ENCODE measurements around the gene RAB3A.
A peak's percentile ranks its signal among the peaks of the same experiment; 100 is the strongest.

Gene RAB3A

DNA sequence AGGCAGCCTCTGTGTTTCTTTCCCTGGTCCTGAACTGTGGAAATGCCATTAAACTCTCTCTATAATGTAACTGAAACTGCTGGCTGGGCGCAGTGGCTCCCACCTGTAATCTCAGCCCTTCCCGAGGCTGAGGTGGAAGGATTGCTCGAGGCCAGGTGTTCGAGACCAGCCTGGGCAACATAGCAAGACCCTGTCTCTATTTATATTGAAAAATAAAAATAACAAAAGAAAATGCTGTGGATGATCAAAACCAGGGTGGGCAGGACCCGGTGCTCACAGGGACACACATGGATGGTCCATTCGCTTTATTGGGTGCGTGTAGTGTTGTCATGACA, 7.4 kb downstream of the RAB3A start:
- DNase-seq, result no peak

DNA sequence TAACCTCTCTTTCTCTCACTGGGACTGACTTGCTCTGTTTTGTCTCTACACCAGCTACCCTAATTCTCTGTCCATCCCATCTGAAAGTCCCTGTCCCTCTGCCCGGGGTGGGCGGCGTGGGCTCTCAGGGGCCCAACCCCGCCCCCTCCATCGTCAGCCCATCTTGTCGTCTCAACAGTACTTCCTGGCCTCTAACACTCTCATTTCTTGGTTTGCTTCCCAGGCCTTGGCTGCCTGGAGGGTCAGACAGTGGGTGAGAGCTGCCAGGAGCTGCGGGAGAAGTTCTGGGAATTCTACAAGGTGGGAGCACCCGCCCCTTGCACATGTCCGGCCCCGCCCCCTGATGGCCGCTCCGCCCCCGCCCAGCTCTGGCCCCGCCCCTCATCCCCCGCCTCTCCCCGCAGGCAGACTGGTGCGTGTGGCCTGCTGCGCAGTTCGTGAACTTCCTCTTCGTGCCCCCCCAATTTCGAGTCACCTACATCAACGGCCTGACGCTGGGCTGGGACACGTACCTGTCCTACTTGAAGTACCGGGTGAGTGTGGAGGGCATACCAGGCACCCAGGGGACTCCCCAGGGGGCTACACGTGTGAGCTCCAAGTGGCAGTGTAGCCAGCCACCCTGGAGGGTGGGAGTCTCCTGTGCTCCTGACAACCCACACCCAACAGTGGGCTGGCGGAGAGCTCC, 9.1 kb downstream of the RAB3A start:
- peak; percentile 51 to 61 for DNase-seq

DNA sequence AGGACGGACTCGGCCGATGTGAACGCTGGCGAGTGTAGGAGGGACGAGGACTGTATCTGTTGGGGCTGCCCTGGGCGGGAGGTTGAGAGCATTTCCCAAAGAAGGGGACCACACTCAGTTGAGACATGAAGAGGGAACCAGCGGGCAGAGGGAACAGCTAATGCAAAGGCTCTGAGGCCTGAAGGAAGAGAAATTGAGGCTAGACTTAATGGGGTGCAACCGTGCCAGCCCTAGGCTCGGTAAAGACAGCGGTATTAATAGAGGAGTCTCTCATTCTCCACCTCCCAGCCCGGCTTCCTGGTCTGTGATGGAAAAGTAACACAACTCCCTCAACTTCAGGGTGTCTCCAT, 9.7 kb downstream of the RAB3A start:
- DNase-seq, result no peak

DNA sequence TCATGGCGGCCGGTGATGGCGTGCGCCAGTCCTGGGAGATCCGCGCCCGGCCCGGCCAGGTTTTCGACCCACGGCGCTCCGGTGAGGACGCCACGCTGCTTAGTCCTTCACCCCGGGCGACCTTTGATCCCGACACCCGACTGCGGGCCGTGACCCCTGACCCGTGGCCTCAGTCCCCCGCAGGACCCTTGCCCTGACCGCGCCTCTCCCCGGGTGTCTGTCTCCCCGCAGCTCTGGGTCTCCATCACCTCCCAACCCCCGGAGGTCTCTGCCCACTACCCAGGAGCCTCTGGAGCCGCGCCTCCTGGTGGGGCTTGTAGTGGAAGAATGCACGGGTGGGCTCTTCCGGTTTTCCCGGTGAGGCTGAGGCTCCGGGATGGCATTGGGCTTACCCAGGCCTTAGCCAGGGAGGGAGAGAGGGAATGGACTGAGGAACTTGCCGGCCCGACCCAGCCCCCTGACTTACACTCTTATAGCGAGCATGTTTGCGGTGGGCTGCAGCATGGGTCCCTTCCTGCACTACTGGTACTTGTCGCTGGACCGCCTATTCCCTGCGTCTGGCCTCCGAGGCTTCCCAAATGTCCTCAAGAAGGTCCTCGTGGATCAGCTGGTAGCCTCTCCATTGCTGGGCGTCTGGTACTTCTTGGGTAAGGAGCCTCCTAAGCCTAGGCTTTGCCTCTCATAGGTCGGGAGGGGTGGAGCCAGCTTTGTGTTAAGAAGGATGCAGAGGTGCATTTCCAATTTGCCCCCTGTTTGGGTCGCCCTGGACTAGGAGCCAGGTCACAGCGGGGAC, 10.3 kb downstream of the RAB3A start:
- peak; percentile 41 to 46 for DNase-seq

DNA sequence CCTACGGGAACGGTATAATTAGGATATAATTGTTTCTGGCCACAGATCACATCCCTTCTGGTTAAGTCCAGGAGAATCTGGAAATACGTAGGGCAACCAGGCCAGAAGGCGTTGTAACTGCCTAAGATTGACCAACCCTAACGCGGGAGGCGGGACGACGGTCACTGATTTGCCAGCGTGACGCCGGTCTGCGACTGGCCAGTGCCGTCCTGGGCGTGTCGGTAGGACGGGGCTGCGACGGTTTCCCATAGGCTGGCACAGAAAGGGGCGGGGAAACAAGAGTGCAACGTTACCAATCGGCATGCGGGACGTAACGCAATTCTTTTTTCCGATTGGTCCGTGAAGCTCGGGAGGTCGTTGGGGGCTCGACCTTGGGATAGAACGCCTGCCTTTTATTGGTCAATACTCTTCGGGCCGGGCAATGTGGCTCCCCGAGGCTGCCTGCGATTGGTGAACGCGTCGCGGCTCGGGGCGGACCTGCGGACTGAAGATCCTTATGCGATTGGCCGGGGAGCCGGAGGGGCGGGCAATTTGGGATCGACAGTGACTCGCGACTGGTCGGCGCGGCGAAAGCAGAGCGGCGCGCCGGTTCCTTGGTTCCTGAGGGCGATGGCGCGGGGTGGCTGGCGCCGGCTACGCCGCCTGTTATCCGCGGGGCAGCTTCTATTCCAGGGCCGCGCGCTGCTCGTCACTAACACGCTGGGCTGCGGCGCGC, 11.0 kb downstream of the RAB3A start, which contains the start of gene MPV17L2:
Gene MPV17L2, plus strand, starts transcription at position 546 of the 715 bp plus-strand sequence. Its CDS starts 64 bp downstream, at position 610.
- peak; percentile 98 for DNase-seq

DNA sequence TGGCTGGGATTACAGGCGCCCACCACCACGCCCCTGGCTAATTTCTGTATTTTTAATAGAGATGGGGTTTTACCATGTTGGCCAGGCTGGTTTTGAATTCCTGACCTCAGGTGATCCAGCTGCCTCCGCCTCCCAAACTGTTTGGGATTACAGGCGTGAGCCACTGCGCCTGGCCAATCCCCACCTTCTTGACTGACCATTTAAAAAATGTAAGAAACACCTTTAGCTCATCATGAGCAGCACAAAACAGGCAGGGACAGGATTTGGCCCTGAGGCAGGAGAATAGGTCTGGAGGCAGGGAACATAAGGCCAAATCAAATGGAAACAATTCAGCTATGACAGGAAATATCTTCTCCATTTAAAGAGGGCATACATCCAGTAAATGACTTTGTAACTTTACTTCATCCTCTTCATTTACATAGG, 12.2 kb downstream of the RAB3A start:
- DNase-seq, result no peak

GRCh38 chr19:18190278-18190677, 13.6 kb downstream of the RAB3A start:
- DNase-seq, result no peak

DNA sequence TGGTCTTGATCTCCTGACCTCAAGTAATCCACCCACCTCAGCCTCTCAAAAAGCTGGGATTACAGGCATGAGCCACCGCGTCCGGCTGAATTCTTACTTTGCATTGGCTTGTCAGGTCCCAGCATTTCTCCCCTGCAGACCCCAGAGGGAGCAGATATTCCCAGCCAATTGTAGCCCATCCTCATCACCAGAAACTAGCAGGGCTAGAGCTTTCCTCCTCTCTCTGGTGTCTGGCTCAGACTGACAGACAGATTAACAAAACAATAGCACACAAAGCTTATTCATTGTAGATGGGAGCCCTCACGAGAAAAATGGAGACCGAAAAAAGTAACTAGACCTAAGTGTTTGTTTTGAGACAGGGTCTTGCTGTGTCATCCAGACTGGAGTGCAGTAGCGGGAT, 18.3 kb downstream of the RAB3A start:
- DNase-seq, result no peak

GRCh38 chr19:18183529-18183928, 20.3 kb downstream of the RAB3A start:
- no peak for DNase-seq

GRCh38 chr19:18179957-18180356, 23.9 kb downstream of the RAB3A start:
- no peak for DNase-seq

- DNase-seq, result no peak
Observed at GRCh38 chr19:18176367-18177310, 27.2 kb downstream of the RAB3A start.

DNA sequence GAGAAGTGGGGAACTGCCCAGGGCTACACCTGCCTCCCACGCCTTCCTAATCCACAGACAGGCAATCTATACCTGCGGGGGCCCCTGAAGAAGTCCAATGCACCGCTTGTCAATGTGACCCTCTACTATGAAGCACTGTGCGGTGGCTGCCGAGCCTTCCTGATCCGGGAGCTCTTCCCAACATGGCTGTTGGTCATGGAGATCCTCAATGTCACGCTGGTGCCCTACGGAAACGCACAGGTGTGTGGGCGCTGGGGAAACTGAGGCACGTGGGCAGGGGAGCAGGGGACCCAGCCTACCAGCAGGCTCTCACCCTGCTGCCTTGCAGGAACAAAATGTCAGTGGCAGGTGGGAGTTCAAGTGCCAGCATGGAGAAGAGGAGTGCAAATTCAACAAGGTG, 28.9 kb downstream of the RAB3A start:
- DNase-seq, result no peak

DNA sequence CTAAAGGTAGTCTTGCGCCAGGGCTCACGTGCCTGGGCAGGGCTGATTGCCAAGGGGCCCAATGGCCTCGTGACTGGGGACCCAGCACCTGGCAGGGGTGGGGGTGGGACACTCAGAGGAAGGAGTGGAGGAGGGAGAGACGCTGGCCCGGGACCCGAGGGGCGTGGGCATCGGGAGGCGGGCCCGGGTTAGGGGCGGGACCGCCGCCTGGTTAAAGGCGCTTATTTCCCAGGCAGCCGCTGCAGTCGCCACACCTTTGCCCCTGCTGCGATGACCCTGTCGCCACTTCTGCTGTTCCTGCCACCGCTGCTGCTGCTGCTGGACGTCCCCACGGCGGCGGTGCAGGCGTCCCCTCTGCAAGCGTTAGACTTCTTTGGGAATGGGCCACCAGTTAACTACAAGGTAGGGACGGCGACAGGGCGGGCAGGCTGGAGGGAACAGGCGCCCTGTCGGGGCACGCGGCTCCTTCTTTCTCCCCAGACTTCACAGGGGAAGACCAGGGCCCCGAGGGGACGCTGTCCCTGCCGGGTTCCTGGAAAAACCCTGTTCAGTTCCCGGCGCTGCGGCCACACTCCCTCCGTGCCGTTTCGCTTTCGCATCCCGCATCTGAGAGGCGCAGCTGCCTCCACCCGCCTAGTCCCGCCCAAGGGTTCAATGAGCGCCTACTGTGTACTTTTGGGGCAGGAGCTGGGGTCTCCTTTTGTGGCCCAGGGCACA, 30.1 kb downstream of the RAB3A start, which contains the start of gene IFI30:
Gene IFI30, plus strand, starts transcription at position 242 of the 717 bp plus-strand sequence. Its CDS starts 29 bp downstream, at position 271.
- peak; percentile 78 to 83 for DNase-seq

DNA sequence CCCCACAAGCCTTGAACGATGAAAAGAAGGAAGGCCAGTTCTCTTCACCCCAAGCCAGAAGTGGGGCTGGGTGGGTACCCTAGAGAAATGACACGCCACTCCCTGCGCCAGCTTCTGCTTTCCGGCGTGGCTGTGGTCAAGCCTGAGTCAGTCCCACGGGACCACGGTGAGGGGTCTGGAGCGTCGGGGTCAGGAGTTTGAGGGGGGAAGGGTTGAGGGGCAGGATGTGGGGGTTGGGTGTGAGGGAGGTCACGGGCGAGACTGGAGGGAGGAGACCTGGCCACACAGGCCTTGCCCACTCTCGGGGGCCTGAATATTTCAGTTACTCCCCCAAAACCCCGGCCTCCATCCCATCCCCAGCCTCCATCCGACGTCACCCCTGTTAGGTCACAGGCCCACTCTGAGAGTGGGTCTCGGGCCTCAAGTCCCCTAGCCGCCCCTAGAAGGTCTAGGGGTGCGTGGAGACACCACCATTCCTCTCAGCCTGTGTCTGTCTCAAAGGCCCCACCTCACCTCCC, 30.7 kb downstream of the RAB3A start:
- DNase-seq, result no peak

GRCh38 chr19:18172331-18173053, 31.4 kb downstream of the RAB3A start:
- DNase-seq, result no peak

DNA sequence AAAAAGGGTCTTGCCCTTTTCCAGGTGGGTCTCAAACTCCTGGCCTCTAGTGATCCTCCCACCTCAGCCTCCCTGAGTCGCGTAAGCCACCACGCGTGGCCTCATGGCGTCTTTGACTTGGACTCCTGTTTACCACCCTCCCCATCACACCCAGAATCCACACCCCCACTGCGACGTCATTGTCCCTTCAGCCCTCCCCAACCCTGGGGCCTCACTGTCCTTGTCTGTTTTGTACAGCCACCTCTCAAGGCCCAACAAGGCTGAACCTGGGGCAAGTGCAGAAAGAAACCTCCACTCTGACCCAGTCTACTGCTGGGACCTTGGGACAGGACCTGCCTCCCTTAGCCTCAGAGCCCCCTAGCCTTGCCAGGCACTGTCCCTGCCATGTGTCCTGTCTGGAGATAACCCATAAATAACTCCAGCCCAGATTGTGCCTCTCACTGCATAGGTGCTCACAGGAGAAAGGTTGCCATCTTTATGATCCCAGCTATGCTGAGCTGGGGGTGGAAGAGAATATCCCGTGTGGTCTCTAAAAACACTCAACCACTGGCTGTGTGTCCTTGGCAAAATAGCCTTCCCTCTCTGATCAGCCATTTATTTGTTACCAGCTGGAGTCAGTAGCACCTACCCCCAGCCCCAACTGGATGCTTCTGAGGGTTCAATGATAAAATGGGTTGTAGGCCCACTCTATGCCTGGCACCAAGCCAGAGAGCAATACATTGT, 32.1 kb downstream of the RAB3A start:
- no peak for DNase-seq

DNA sequence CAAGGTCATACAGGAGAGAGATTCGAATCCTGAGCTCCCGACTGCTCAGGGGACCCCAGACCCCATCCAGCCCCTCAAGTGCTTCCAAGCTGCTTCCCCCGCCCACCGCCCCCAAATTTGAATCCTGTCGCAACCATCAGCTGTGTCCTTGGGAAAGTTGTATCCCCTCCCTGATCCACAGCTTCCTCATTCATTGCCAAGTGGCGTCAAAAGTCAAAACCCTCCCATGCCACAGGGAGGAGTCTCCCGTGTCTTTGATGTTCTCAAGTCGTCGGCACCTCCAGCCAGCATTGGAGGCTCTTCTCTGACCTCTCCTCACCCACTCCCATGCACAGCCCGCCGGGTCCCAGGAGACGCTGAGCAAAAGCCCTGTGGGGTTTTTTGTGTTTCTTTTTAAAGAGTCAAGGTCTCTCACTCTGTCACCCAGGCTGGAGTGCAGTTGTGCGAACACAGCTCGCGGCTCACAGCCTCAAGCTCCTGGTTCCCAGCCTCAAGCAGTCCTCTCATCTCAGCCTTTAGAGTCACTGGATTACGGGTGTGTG, 33.1 kb downstream of the RAB3A start:
- DNase-seq, result no peak

DNA sequence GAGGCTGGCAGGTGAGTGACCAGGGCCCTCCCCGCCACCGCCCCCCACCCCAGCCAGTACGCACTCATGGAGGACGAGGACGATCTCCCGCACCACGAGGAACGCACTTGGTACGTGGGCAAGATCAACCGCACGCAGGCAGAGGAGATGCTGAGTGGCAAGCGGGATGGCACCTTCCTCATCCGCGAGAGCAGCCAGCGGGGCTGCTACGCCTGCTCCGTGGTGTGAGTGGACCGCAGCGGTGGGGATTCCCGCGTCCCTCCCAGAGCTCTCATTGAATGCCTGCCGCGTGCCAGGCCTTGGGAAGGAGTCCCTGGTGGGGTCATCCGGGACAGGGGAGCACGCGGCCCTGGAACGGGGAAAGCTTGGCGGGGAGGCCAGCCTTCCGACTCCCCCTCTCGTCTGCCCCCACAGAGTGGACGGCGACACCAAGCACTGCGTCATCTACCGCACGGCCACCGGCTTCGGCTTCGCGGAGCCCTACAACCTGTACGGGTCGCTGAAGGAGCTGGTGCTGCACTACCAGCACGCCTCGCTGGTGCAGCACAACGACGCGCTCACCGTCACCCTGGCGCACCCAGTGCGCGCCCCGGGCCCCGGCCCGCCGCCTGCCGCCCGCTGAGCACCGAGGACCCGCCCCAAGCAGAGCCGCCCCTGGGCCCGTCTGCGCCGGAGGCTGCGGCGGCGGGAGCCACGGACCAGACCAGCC, 35.0 kb downstream of the RAB3A start:
- no peak for DNase-seq

DNA sequence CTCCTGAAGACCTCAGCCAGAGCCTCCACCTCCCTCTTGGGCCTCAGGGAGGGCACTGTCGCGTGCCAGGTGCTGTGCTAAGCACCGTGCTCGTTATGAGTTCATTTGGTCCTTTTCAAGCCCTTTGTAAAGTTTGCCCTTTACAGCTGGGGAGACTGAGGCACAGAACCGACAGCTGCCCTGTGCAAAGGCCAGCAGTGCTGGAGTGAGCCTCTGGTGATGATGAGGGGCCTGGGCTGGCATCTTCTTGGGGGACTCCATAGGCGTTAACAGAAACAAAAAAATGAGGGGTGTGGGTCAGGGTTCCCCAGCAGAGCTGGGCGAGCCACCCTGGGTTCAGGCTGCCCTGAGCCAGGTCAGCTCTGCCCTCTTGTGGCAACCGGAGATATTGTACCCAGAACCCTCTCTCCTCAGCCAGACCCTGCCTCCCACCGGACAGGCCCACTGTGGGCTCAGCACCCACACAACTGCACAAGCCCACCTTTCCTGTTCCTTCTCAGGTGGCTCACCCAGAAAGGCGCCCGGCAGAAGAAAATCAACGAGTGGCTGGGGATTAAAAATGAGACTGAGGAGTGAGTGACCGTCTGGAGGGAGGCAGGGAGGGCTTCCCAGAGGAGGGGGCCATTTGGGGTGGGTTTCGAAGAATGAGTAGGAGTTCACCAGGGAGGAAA, 35.7 kb downstream of the RAB3A start:
- DNase-seq, result peak; percentile 71 to 80

All from activated T-cell treated with anti-CD3 and anti-CD28 coated beads, Interleukin-2, amount 50 U/mL, for 48 hours (primary cell).